Activated CD4-positive, alpha-beta T cell treated with anti-CD3 and anti-CD28 coated beads, Interleukin-2, amount 10 ng/mL, durations not matched to agents 7 days and 5 days (primary cell): ENCODE measurements around the gene CKS2. TPM values are rescaled to one million over a fixed set of nuclear protein-coding genes. Genes with fewer than 3 reads are reported as not detected.
A peak's percentile ranks its signal among the peaks of the same experiment; 100 is the strongest.
"Not testable (repeated sequence)": the region's sequence is repeated elsewhere in the genome, so short reads cannot be mapped to it uniquely, and the experiment has no call there.

Experiments used
- CTCF ChIA-PET: fragments of 350-600 bp; sonication (Branson Sonifier 250); formaldehyde crosslinking; loops from one replicate; lab custom pipeline; 2021; ENCODE audit warnings: antibody characterized with exemption; lab: Charles Lee
- POLR2A ChIA-PET: fragments of 350-600 bp; sonication (Branson Sonifier 250); formaldehyde crosslinking; loops from one replicate; lab custom pipeline; 2021; ENCODE audit warnings: antibody characterized with exemption; lab: Charles Lee
- DNase-seq: peaks from one replicate; pipeline ENCODE4 v3.0.0-alpha.2; 2020
- H3K27ac Mint-ChIP-seq: one replicate; pipeline ENCODE4 v1.8.0; 2021; ENCODE audit warnings: mild to moderate bottlenecking, moderate library complexity, mixed read lengths
- H3K27me3 Mint-ChIP-seq: one replicate; pipeline ENCODE4 v1.8.0; 2021; ENCODE audit warnings: mixed read lengths
- H3K36me3 Mint-ChIP-seq: one replicate; pipeline ENCODE4 v1.8.0; 2021; ENCODE audit warnings: low read depth, mixed read lengths
- H3K4me1 Mint-ChIP-seq: one replicate; pipeline ENCODE4 v1.8.0; 2021; ENCODE audit warnings: mixed read lengths
- H3K4me3 Mint-ChIP-seq: one replicate; pipeline ENCODE4 v1.8.0; 2021; ENCODE audit warnings: mild to moderate bottlenecking, moderate library complexity, mixed read lengths
- H3K9me3 Mint-ChIP-seq: one replicate; pipeline ENCODE4 v1.8.0; 2021; ENCODE audit warnings: mixed read lengths
- total RNA-seq, 2 experiments: library from RNA; stranded (reverse); gene quantifications; one replicate each; pipeline ENCODE4 v1.2.3, GENCODE V29; 2021

CKS2 gene
- total RNA-seq, 2 experiments from 2014 or later = 170 to 206 TPM

DNA sequence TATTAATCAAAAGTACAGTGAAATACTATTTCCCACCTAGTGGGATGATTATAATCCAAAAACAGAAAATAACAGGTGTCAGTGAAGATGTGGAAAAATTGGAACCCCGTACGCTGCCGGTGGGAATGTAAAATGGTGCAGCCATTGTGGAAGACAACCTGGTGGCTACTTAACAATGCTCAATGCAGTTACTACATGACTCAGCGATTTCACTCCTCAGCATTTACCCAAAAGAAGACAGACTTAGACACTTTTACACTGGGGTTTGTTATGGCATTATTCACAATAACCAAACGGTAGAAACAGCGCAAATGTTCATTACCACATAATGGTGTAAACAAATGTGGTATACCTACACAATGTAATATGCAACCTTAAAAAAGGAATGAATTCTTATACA, 31.2 kb downstream of the CKS2 start:
- Mint-ChIP-seq H3K36me3 (peaks cover 88% of the 10 kb centered on the region), H3K9me3 (no peaks in the 10 kb centered on the region), H3K27ac (no peak overlapping the region), H3K4me1 (peaks cover 31% of the 10 kb centered on the region), H3K4me3 (no peak overlapping the region), H3K27me3 (no peaks in the 10 kb centered on the region)
- DNase-seq = no peak
- ChIA-PET POLR2A (no interaction called here), CTCF (interaction anchor here (0.9 to 1.2 kb wide), 4 partner anchors 10 to 140 kb away, joined by 3 to 6 read pairs (median 3); no protein-coding TSS in a partner anchor)

DNA sequence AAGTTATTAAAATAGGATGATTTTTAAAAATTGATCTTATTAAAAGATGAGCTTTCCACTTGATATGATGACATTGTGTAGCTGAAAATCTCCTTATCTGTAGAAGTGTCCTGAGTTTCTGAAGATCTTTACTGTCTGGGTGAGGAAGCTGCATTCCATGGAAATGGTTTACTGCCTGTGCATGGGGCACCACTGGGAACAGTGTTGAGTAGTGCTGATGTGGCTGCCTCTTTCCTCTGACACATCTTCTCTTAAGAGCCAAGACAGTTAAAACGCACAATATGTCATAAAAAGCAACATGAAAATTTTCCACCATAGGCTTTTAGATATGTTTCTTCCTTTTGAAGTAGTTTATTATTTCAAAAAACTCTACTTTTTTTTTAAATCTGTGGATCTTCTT, 32.0 kb downstream of the CKS2 start:
- DNase-seq = no peak
- Mint-ChIP-seq H3K4me3 (no peak overlapping the region), H3K9me3 (no peaks in the 10 kb centered on the region), H3K4me1 (peaks cover 31% of the 10 kb centered on the region), H3K36me3 (peaks cover 86% of the 10 kb centered on the region), H3K27me3 (no peaks in the 10 kb centered on the region), H3K27ac (no peak overlapping the region)
- ChIA-PET CTCF (interaction anchor here (1.0 to 1.2 kb wide), 2 partner anchors 9 to 15 kb away, joined by 3 to 6 read pairs; no protein-coding TSS in a partner anchor), POLR2A (no interaction called here)

- POLR2A ChIA-PET, CTCF ChIA-PET, DNase-seq, H3K27me3 Mint-ChIP-seq, H3K27ac Mint-ChIP-seq, H3K4me3 Mint-ChIP-seq, H3K9me3 Mint-ChIP-seq: not testable (repeated sequence)
- Mint-ChIP-seq H3K4me1 (peaks cover 29% of the 10 kb centered on the region), H3K36me3 (peaks cover 85% of the 10 kb centered on the region)
Observed at GRCh38 chr9:89343812-89344211, 32.8 kb downstream of the CKS2 start.

- H3K27ac Mint-ChIP-seq = peak overlapping the region; percentile 47
- no peaks in the 10 kb centered on the region for H3K9me3 Mint-ChIP-seq
- no peaks in the 10 kb centered on the region for H3K27me3 Mint-ChIP-seq
- POLR2A ChIA-PET = no interaction called here
- peaks cover 85% of the 10 kb centered on the region for H3K36me3 Mint-ChIP-seq
- H3K4me3 Mint-ChIP-seq = no peak overlapping the region
- CTCF ChIA-PET = interaction anchor here (1.0 to 2.1 kb wide), 4 partner anchors 15 to 27 kb away, joined by 3 to 6 read pairs (median 3); partner anchors contain the start of gene SECISBP2
- DNase-seq = no peak
- H3K4me1 Mint-ChIP-seq = peaks cover 17% of the 10 kb centered on the region
Observed at GRCh38 chr9:89345476-89345875, 34.5 kb downstream of the CKS2 start.

DNA sequence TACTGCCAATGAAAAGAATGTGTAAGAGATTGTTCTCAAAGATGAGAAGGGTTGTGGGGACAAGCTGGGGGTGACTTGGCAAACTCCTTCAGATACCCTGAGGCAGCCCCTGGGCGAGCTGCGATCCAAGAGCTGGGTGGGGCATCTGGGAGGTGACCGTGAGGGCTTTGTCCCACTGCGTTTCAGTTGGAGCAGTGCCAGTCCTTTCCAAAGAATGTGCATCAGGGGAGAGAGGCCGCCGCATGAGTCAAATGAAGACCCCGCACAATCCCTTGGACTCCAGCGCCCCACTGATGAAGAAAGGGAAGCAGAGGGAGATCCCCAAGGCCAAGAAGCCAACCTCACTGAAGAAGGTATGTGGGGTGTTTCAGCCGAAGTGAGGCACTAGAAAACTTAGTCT, 35.7 kb downstream of the CKS2 start:
- Mint-ChIP-seq H3K36me3 (peaks cover 86% of the 10 kb centered on the region), H3K9me3 (no peaks in the 10 kb centered on the region), H3K27ac (no peak overlapping the region), H3K4me1 (peaks cover 16% of the 10 kb centered on the region), H3K27me3 (no peaks in the 10 kb centered on the region), H3K4me3 (no peak overlapping the region)
- POLR2A ChIA-PET = interaction anchor here (0.6 kb wide), 1 partner anchor 39 kb away, joined by 6 read pairs; no protein-coding TSS in a partner anchor
- CTCF ChIA-PET = interaction anchor here (0.8 to 2.1 kb wide), 5 partner anchors 21 to 202 kb away, joined by 3 to 6 read pairs (median 3); no protein-coding TSS in a partner anchor
- no peak for DNase-seq

DNA sequence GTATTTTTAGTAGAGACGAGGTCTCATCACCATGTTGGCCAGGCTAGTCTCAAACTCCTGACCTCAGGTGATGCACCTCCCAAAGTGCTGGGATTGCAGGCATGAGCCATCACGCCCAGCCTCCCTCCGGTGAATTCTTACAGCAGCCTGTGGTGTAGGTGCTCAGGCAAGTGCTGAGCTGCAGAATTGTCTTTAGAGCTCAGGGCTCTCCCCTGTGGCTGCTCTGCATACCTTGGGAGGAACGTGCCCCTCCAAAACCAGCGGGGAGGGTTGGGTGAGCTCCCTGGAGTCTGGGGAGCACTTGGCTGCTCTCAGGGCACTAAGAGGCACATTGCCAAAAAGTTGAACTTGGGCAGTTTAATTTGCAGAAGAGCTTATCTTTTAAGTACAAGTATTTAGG, 36.7 kb downstream of the CKS2 start:
- H3K27me3 Mint-ChIP-seq = no peaks in the 10 kb centered on the region
- H3K4me1 Mint-ChIP-seq = peaks cover 21% of the 10 kb centered on the region
- ChIA-PET POLR2A (no interaction called here), CTCF (interaction anchor here (0.6 to 2.2 kb wide), 9 partner anchors 11 to 750 kb away, joined by 3 to 11 read pairs (median 3); no protein-coding TSS in a partner anchor)
- no peak overlapping the region for H3K4me3 Mint-ChIP-seq
- H3K36me3 Mint-ChIP-seq = peaks cover 86% of the 10 kb centered on the region
- no peak overlapping the region for H3K27ac Mint-ChIP-seq
- DNase-seq = no peak
- H3K9me3 Mint-ChIP-seq = no peaks in the 10 kb centered on the region

- H3K36me3 Mint-ChIP-seq = peaks cover 83% of the 10 kb centered on the region
- H3K27ac Mint-ChIP-seq = no peak overlapping the region
- no peaks in the 10 kb centered on the region for H3K9me3 Mint-ChIP-seq
- H3K4me3 Mint-ChIP-seq = no peak overlapping the region
- ChIA-PET CTCF (interaction anchor here (1.3 to 2.2 kb wide), 2 partner anchors 9 to 199 kb away, joined by 4 to 11 read pairs; no protein-coding TSS in a partner anchor), POLR2A (interaction anchor here (0.6 kb wide), 1 partner anchor 22 kb away, joined by 8 read pairs; no protein-coding TSS in a partner anchor)
- DNase-seq = no peak
- H3K4me1 Mint-ChIP-seq = peaks cover 25% of the 10 kb centered on the region
- H3K27me3 Mint-ChIP-seq = no peaks in the 10 kb centered on the region
Observed at GRCh38 chr9:89349607-89350006, 38.6 kb downstream of the CKS2 start.

GRCh38 chr9:89350988-89351557, 40.1 kb downstream of the CKS2 start:
- Mint-ChIP-seq H3K4me1 (peaks cover 23% of the 10 kb centered on the region), H3K27me3 (no peaks in the 10 kb centered on the region), H3K36me3 (peaks cover 79% of the 10 kb centered on the region), H3K4me3 (no peak overlapping the region), H3K9me3 (no peaks in the 10 kb centered on the region), H3K27ac (no peak overlapping the region)
- ChIA-PET POLR2A (no interaction called here), CTCF (no interaction called here)
- DNase-seq = no peak

- Mint-ChIP-seq H3K4me3 (no peak overlapping the region), H3K4me1 (peaks cover 23% of the 10 kb centered on the region), H3K36me3 (peaks cover 81% of the 10 kb centered on the region), H3K27ac (peak overlapping the region; percentile 86), H3K9me3 (no peaks in the 10 kb centered on the region), H3K27me3 (no peaks in the 10 kb centered on the region)
- DNase-seq = no peak
- POLR2A ChIA-PET = interaction anchor here (0.6 kb wide), 1 partner anchor 165 kb away, joined by 3 read pairs; no protein-coding TSS in a partner anchor
- CTCF ChIA-PET = interaction anchor here (1.0 kb wide), 1 partner anchor 9 kb away, joined by 6 read pairs; no protein-coding TSS in a partner anchor
Observed at GRCh38 chr9:89351584-89352300, 40.7 kb downstream of the CKS2 start.

DNA sequence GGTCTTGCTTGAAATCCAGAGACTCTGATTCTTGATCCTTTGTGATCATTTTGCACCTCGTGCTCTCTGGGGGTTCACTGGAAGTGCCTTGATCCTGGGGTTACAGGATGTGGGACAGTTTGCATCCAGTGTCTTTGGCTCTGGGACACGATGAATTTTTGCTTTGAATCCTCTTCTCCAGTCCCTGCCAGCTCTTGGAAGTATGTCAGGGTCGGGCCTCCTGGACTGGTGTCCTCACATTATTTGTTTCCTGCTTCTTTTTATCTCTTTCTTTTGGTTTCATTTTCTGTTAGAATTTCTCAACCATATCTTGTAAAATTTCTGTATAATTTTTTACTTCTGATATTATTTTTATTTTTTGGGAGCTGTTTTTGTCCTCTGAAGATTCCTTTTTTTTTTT, 41.5 kb downstream of the CKS2 start:
- DNase-seq = no peak
- Mint-ChIP-seq H3K27ac (peak overlapping the region; percentile 86), H3K9me3 (no peaks in the 10 kb centered on the region), H3K4me3 (peak overlapping the region; percentile 15), H3K27me3 (no peaks in the 10 kb centered on the region), H3K4me1 (peaks cover 27% of the 10 kb centered on the region), H3K36me3 (peaks cover 81% of the 10 kb centered on the region)
- ChIA-PET POLR2A (interaction anchor here (0.6 kb wide), 1 partner anchor 165 kb away, joined by 3 read pairs; no protein-coding TSS in a partner anchor), CTCF (interaction anchor here (0.8 to 1.0 kb wide), 2 partner anchors 10 to 196 kb away, joined by 3 to 6 read pairs; no protein-coding TSS in a partner anchor)

DNA sequence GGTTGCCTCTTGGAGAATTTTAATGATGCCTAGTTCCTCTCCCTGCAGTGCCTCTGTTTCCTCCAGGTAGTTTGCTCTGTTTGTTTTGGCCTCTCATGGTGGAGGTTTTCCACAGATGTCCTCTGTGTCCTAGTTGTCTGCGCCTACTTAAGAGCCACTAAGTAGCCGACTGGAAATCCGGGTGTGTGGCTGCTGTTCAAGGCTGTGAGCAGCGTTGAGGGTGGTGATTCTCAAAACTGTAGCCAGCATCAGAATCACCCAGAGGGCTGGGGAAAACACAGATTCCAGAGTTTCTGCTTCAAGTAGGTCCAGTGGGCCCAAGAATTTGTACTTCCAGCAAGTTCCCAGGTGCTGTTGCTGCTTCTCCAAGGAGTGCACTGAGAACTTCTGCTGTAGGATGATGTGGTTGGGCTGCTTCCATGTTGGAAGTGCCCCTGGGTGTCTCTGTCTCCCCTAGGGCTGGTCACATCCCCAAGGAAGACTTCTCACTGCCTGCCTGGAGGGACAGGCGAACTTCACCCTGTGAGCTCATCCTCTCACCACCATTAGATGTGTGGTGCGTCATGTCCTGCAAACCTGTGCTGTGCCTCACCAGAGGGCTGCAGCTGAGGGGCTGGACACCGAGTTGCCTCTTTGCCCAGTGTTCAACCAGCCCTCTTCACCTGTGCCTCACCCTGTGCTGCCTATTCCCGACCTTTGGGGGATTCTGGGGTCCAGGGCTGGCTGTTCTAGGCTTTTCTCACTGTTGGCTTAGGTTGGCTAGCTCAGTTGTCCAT, 42.1 kb downstream of the CKS2 start:
- ChIA-PET CTCF (interaction anchor here (0.8 kb wide), 1 partner anchor 196 kb away, joined by 3 read pairs; no protein-coding TSS in a partner anchor), POLR2A (no interaction called here)
- Mint-ChIP-seq H3K4me3 (no peak overlapping the region), H3K9me3 (no peaks in the 10 kb centered on the region), H3K27ac (peak overlapping the region; percentile 86), H3K36me3 (peaks cover 80% of the 10 kb centered on the region), H3K27me3 (no peaks in the 10 kb centered on the region), H3K4me1 (peaks cover 31% of the 10 kb centered on the region)
- DNase-seq = no peak

DNA sequence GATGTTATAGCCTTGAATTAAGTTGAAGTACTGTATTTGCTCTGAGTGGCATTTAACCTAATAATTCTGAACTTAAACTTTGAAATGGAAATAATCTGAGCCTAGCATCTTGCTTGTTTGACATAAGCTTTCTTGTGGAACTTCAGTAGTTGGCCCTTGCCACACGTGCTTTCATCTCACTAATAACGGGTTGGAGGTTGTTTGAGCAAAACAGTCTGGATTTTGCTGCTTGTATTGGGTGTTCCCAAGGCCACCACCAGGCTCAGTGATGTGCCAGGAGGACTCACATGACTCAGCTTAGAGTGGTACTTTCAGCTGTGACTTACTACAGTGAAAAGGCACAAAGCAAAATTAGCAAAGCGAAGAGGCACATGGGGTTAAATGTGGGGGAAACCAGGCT, 43.0 kb downstream of the CKS2 start:
- Mint-ChIP-seq H3K27ac (peak overlapping the region; percentile 86), H3K4me3 (no peak overlapping the region), H3K9me3 (no peaks in the 10 kb centered on the region), H3K27me3 (no peaks in the 10 kb centered on the region), H3K4me1 (peaks cover 31% of the 10 kb centered on the region), H3K36me3 (peaks cover 77% of the 10 kb centered on the region)
- POLR2A ChIA-PET = no interaction called here
- DNase-seq = no peak
- CTCF ChIA-PET = interaction anchor here (0.9 kb wide), 1 partner anchor 9 kb away, joined by 3 read pairs; no protein-coding TSS in a partner anchor
